Activated CD8-positive, alpha-beta T cell treated with anti-CD3 and anti-CD28 coated beads, Interleukin-2, amount 10 ng/mL, durations not matched to agents 7 days and 5 days (primary cell): ENCODE results near the gene RSRC1. TPM values are rescaled to one million over a fixed set of nuclear protein-coding genes. Genes with fewer than 3 reads are reported as not detected.

Experiments used
- ATAC-seq: fragments of 150-1000 bp; cut with Tn5 transposase; one replicate; pipeline ENCODE4 v1.10.0; 2021; ENCODE audit warnings: moderate library complexity
- CTCF ChIA-PET: fragments of 350-600 bp; sonication (Branson Sonifier 250); formaldehyde crosslinking; loops from one replicate; lab custom pipeline; 2021; ENCODE audit warnings: antibody characterized with exemption; lab: Charles Lee
- POLR2A ChIA-PET: fragments of 350-600 bp; sonication (Branson Sonifier 250); formaldehyde crosslinking; loops from one replicate; lab custom pipeline; 2021; ENCODE audit warnings: antibody characterized with exemption; lab: Charles Lee
- DNase-seq: peaks from one replicate; pipeline ENCODE4 v3.0.0-alpha.2; 2020
- H3K27ac Mint-ChIP-seq: one replicate; pipeline ENCODE4 v1.8.0; 2021; ENCODE audit warnings: mild to moderate bottlenecking, mixed read lengths
- H3K27me3 Mint-ChIP-seq: one replicate; pipeline ENCODE4 v1.8.0; 2021; ENCODE audit warnings: low read depth, mixed read lengths
- H3K36me3 Mint-ChIP-seq: one replicate; pipeline ENCODE4 v1.8.0; 2021; ENCODE audit warnings: low read depth, mixed read lengths
- H3K4me1 Mint-ChIP-seq: one replicate; pipeline ENCODE4 v1.8.0; 2021; ENCODE audit warnings: low read depth, mixed read lengths
- H3K4me3 Mint-ChIP-seq: one replicate; pipeline ENCODE4 v1.8.0; 2021; ENCODE audit warnings: mild to moderate bottlenecking, mixed read lengths
- H3K9me3 Mint-ChIP-seq: one replicate; pipeline ENCODE4 v1.8.0; 2022; ENCODE audit warnings: mixed read lengths; ENCODE audit not compliant: insufficient read depth
- total RNA-seq, 2 experiments: library from RNA; stranded (reverse); gene quantifications; one replicate each; pipeline ENCODE4 v1.2.3, GENCODE V29; 2021

The RSRC1 gene
- total RNA-seq, 2 experiments from 2014 or later, result 44.9 to 47.9 TPM

DNA sequence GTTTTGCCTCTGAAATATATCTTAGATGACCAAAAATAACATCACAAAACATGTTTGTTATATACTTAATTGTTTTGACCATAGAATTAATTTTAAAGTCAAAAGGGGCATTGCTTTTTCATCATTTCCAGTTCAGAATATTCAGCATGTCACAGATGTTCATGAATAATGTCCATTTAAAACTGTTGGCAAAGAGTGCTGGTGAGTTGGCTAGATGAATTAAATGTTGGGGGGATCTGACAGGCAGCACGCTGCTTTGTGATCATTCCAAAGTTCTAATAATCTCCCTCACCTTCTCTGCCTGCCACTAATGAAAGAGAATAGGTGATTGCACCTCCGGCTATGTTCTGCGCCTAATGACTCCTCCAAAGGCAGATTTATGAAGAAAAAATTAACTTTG lies 321.9 kb downstream of the RSRC1 start:
- Mint-ChIP-seq H3K27me3 (no peaks in the 10 kb centered on the region), H3K4me3 (no peak overlapping the region), H3K9me3 (no peaks in the 10 kb centered on the region), H3K4me1 (no peaks in the 10 kb centered on the region), H3K36me3 (no peaks in the 10 kb centered on the region), H3K27ac (no peak overlapping the region)
- DNase-seq (no peak), ATAC-seq (no peak)
- POLR2A ChIA-PET, result no interaction called here
- CTCF ChIA-PET, result interaction anchor here (3.1 kb wide), 1 partner anchor 567 kb away, joined by 17 read pairs; no protein-coding TSS in a partner anchor

DNA sequence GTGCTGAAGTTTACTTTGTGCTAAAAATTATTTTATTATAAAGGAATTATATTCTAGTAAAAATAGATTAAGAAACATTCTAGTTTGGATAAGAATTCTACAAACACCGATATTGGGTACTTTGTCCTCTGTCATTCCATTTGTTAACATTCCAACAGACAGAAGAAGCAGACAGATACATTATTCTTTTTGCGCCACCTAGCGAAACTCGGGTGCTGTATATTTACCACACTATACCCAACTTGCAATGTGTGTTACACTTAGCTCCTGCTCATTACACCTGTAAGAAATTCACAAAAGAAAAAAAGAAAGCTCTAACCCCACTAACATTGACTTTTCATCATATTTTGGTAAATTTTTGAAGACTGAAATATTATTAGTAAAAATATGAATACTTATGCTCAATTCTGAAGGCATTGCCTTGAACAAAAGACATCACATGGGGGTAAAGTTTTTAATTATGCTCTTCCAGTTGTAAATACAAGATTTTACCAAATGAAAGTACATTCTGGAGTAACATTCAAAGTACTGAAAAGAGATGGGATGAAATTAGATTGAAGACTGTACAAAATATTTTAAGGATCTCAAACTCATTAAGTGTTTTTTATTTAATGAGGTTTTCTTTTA lies 324.6 kb downstream of the RSRC1 start:
- POLR2A ChIA-PET, result interaction anchor here (0.6 kb wide), 1 partner anchor 317 kb away, joined by 3 read pairs; no protein-coding TSS in a partner anchor
- peak; percentile 46 for DNase-seq
- H3K4me3 Mint-ChIP-seq, result no peak overlapping the region
- no peaks in the 10 kb centered on the region for H3K9me3 Mint-ChIP-seq
- H3K4me1 Mint-ChIP-seq, result no peaks in the 10 kb centered on the region
- ATAC-seq, result peak; percentile 53
- H3K27me3 Mint-ChIP-seq, result no peaks in the 10 kb centered on the region
- CTCF ChIA-PET, result interaction anchor here (0.6 to 3.1 kb wide), 13 partner anchors 9 to 828 kb away, joined by 3 to 17 read pairs (median 4); partner anchors contain the start of gene RSRC1
- H3K36me3 Mint-ChIP-seq, result no peaks in the 10 kb centered on the region
- H3K27ac Mint-ChIP-seq, result no peak overlapping the region

GRCh38 chr3:158443632-158444031 lies 333.7 kb downstream of the RSRC1 start:
- CTCF ChIA-PET, result interaction anchor here (1.8 kb wide), 1 partner anchor 10 kb away, joined by 17 read pairs; no protein-coding TSS in a partner anchor
- DNase-seq (no peak), ATAC-seq (no peak)
- Mint-ChIP-seq H3K9me3 (no peaks in the 10 kb centered on the region), H3K27me3 (no peaks in the 10 kb centered on the region), H3K4me1 (no peaks in the 10 kb centered on the region), H3K27ac (no peak overlapping the region), H3K36me3 (no peaks in the 10 kb centered on the region), H3K4me3 (no peak overlapping the region)
- POLR2A ChIA-PET, result no interaction called here

DNA sequence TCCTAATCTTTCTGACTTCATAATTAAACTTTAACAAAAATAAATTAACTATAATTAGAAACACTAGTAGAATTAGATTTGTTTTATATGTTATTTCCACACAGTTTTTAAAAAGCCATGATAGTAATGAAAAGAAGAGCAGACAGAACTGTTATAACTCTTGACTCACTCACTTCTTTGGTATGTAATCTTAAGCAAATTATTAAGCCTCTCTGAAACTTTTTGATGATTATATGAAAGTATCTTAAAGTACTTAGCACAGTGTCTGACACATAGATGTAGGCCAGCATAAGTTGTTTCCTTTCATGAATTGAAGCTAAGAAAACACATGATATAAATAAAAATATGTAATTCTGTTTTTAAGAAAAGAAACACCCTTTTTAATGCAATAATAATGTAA lies 337.5 kb downstream of the RSRC1 start:
- H3K4me1 Mint-ChIP-seq, result no peaks in the 10 kb centered on the region
- no peak overlapping the region for H3K4me3 Mint-ChIP-seq
- no peaks in the 10 kb centered on the region for H3K36me3 Mint-ChIP-seq
- no peaks in the 10 kb centered on the region for H3K27me3 Mint-ChIP-seq
- CTCF ChIA-PET, result interaction anchor here (1.2 kb wide), 1 partner anchor 13 kb away, joined by 5 read pairs; no protein-coding TSS in a partner anchor
- no peaks in the 10 kb centered on the region for H3K9me3 Mint-ChIP-seq
- no peak overlapping the region for H3K27ac Mint-ChIP-seq
- POLR2A ChIA-PET, result no interaction called here
- ATAC-seq (no peak), DNase-seq (no peak)

DNA sequence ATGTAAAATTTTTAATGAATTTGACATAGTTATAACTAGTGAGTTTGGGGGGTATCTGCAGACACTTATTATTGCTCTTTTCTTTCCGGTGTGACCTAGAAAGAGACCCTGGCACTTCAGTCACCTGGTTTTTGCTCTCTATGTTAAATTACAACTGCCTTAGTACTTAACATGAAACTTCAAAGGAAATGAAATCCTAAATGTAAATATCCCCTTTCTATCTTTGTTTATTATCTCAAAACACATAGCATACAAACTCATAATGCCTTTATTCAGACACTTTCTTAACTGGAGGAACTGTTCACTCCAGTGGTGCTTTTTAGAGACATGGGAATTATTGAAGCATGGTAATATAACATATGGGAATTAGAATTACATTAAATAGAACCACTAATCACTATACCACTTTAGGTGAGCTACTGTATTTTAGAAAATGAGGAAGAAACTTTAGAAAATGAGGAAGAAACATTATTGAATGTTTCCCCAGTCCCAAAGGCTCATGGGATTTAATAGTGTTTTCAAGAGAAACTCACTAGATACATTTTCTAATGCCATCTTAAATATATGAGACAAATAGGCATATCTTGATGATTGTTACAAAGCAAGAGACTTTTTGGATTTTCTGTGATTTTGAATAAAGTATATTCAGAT lies 341.6 kb downstream of the RSRC1 start:
- ChIA-PET CTCF (interaction anchor here (1.5 kb wide), 1 partner anchor 17 kb away, joined by 3 read pairs; no protein-coding TSS in a partner anchor), POLR2A (no interaction called here)
- no peaks in the 10 kb centered on the region for H3K4me1 Mint-ChIP-seq
- no peaks in the 10 kb centered on the region for H3K27me3 Mint-ChIP-seq
- H3K36me3 Mint-ChIP-seq, result no peaks in the 10 kb centered on the region
- H3K4me3 Mint-ChIP-seq, result no peak overlapping the region
- no peak for ATAC-seq
- no peak for DNase-seq
- H3K27ac Mint-ChIP-seq, result no peak overlapping the region
- H3K9me3 Mint-ChIP-seq, result no peaks in the 10 kb centered on the region

DNA sequence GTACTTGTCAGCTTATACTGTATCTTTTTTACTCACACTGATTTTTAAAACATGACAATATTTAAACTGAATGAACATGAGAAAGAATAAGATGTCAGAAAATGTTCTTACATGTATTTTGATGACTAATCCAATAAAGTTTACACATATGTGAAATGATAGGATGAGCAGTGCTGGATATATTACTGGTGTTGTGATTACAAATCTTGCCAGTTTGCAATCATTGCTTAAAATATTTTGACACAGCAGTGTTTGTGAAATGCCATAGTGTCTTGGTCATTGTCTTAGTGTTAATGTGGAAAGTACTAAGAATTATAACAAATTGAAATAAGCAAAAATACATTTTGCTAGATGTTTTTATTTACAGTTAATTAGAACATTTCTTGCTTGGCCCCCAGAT lies 342.4 kb downstream of the RSRC1 start:
- no peak overlapping the region for H3K27ac Mint-ChIP-seq
- H3K9me3 Mint-ChIP-seq, result no peaks in the 10 kb centered on the region
- H3K27me3 Mint-ChIP-seq, result no peaks in the 10 kb centered on the region
- ATAC-seq (no peak), DNase-seq (no peak)
- H3K4me3 Mint-ChIP-seq, result no peak overlapping the region
- no peaks in the 10 kb centered on the region for H3K4me1 Mint-ChIP-seq
- no peaks in the 10 kb centered on the region for H3K36me3 Mint-ChIP-seq
- ChIA-PET CTCF (no interaction called here), POLR2A (no interaction called here)

GRCh38 chr3:158453004-158453403 lies 343.1 kb downstream of the RSRC1 start:
- no peaks in the 10 kb centered on the region for H3K9me3 Mint-ChIP-seq
- H3K27ac Mint-ChIP-seq, result no peak overlapping the region
- DNase-seq (no peak), ATAC-seq (no peak)
- ChIA-PET CTCF (no interaction called here), POLR2A (no interaction called here)
- no peak overlapping the region for H3K4me3 Mint-ChIP-seq
- no peaks in the 10 kb centered on the region for H3K4me1 Mint-ChIP-seq
- no peaks in the 10 kb centered on the region for H3K36me3 Mint-ChIP-seq
- no peaks in the 10 kb centered on the region for H3K27me3 Mint-ChIP-seq

GRCh38 chr3:158453865-158454264 lies 344.0 kb downstream of the RSRC1 start:
- no peak overlapping the region for H3K27ac Mint-ChIP-seq
- CTCF ChIA-PET, result no interaction called here
- DNase-seq, result no peak
- POLR2A ChIA-PET, result no interaction called here
- ATAC-seq, result no peak
- H3K4me3 Mint-ChIP-seq, result no peak overlapping the region
- H3K27me3 Mint-ChIP-seq, result no peaks in the 10 kb centered on the region
- no peaks in the 10 kb centered on the region for H3K36me3 Mint-ChIP-seq
- H3K9me3 Mint-ChIP-seq, result no peaks in the 10 kb centered on the region
- H3K4me1 Mint-ChIP-seq, result no peaks in the 10 kb centered on the region

- H3K4me1 Mint-ChIP-seq, result no peaks in the 10 kb centered on the region
- no peaks in the 10 kb centered on the region for H3K9me3 Mint-ChIP-seq
- ChIA-PET POLR2A (no interaction called here), CTCF (no interaction called here)
- no peaks in the 10 kb centered on the region for H3K36me3 Mint-ChIP-seq
- DNase-seq, result no peak
- no peak overlapping the region for H3K27ac Mint-ChIP-seq
- no peaks in the 10 kb centered on the region for H3K27me3 Mint-ChIP-seq
- no peak overlapping the region for H3K4me3 Mint-ChIP-seq
- ATAC-seq, result no peak
Measured at GRCh38 chr3:158455406-158455805, 345.5 kb downstream of the RSRC1 start.

- Mint-ChIP-seq H3K27ac (no peak overlapping the region), H3K4me3 (no peak overlapping the region), H3K27me3 (no peaks in the 10 kb centered on the region), H3K4me1 (no peaks in the 10 kb centered on the region), H3K9me3 (no peaks in the 10 kb centered on the region), H3K36me3 (no peaks in the 10 kb centered on the region)
- ChIA-PET POLR2A (no interaction called here), CTCF (no interaction called here)
- no peak for DNase-seq
- ATAC-seq, result no peak
Measured at GRCh38 chr3:158456114-158456513, 346.2 kb downstream of the RSRC1 start.

DNA sequence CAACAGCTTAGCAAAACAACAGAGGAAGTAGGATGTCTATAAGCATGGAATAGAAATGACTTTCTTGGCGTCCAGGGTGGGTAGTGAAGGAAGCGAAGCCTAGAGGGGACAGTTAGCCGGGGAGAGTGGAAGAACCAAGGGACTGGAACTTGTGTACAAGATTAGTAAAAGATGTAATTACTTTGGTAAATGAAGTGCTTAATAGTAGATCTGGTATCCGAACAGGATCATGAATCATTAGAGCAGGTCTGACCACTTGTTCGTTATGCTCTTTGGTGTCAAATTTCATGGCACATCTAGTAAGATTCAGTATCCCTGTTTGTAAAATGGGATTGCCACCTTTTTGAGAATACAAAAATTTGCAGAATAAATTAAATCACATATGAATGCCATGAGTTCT lies 348.6 kb downstream of the RSRC1 start:
- ATAC-seq (no peak), DNase-seq (no peak)
- no peaks in the 10 kb centered on the region for H3K4me1 Mint-ChIP-seq
- no peaks in the 10 kb centered on the region for H3K27me3 Mint-ChIP-seq
- CTCF ChIA-PET, result no interaction called here
- H3K4me3 Mint-ChIP-seq, result no peak overlapping the region
- H3K27ac Mint-ChIP-seq, result no peak overlapping the region
- no peaks in the 10 kb centered on the region for H3K36me3 Mint-ChIP-seq
- H3K9me3 Mint-ChIP-seq, result no peaks in the 10 kb centered on the region
- POLR2A ChIA-PET, result no interaction called here

DNA sequence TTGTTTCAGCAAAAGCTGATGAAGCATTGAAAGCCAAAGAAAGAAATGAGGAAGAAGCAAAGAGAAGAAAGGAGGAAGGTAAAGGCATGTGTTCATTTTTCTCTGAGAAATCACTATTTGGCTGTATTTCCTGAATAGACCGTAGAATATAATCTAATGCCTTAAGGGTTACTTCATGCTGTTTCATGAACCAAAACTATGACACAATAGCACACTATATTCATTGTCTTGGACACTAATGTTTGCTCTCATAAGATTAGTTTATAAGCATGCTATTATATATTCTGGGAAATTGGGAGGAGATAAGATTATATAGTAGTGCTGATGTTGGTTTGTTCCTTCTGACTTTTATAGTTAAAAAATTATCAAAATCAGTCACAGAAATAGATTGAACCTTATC lies 351.0 kb downstream of the RSRC1 start:
- ChIA-PET POLR2A (no interaction called here), CTCF (interaction anchor here (0.8 kb wide), 1 partner anchor 896 kb away, joined by 3 read pairs; no protein-coding TSS in a partner anchor)
- H3K27me3 Mint-ChIP-seq, result no peaks in the 10 kb centered on the region
- H3K9me3 Mint-ChIP-seq, result no peaks in the 10 kb centered on the region
- DNase-seq (no peak), ATAC-seq (no peak)
- H3K4me1 Mint-ChIP-seq, result no peaks in the 10 kb centered on the region
- no peak overlapping the region for H3K27ac Mint-ChIP-seq
- H3K36me3 Mint-ChIP-seq, result no peaks in the 10 kb centered on the region
- no peak overlapping the region for H3K4me3 Mint-ChIP-seq
